ENCODE data around the gene BCL11B. TPM values are rescaled to one million over a fixed set of nuclear protein-coding genes. Genes with fewer than 3 reads are reported as not detected.

BCL11B gene
- total and polyA plus RNA-seq, 2 of the 8 experiments (the other 6 are each of a cell fraction or from before 2014, with no cell fraction given): 0.63 to 5.9 TPM

Other genes with a start within 250 kb of the BCL11B start
- gene SETD3, start 208.7 kb upstream of the BCL11B start, total RNA-seq (2021; fragmentation: NEBNext Ultra II Directional; extraction: Animal tissue kit (Norgen Biotek cat#: 25700)): 60.1 and 64.0 TPM in 2 replicates
- gene SETD3, start 208.7 kb upstream of the BCL11B start, polyA plus RNA-seq (2011; rRNA removed): 16.0 and 24.0 TPM in 2 replicates
- gene CCNK, start 209.2 kb upstream of the BCL11B start, total RNA-seq (2021; fragmentation: NEBNext Ultra II Directional; extraction: Animal tissue kit (Norgen Biotek cat#: 25700)): 81.9 and 82.7 TPM in 2 replicates
- gene CCNK, start 209.2 kb upstream of the BCL11B start, polyA plus RNA-seq (2011; rRNA removed): 10.7 and 14.7 TPM in 2 replicates

All from H1 (cell line).